ENCODE data around the gene PIK3CG.

The PIK3CG gene

DNA sequence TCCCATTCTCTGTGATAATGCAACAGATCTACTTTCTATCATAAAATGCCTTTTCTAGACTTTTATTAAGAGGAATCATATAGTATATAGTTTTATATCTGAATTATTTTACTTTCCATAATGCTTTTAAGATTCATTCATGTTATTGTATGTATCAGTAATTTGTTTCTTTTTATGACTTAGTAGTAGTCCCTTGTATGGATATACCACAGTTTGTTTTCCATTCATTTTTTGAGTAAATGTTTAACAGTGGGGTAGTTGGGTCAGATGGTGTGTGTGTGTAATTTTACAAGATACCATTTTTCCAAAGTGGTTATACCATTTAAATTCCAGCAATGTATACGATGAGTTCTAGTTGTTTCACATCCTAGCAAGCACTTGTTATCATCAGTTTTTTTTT, 10.4 kb downstream of the PIK3CG start:
- H3K4me1 ChIP-seq (ENCODE audit: control insufficient read depth, insufficient read depth, low read length): no peaks in the 10 kb centered on the region
- no peaks in the 10 kb centered on the region for H3K36me3 ChIP-seq (ENCODE audit: control insufficient read depth, insufficient read depth, low read length)
- no peak overlapping the region for H3K4me3 ChIP-seq (ENCODE audit: low read length)
- H3K9ac ChIP-seq (ENCODE audit: low read length): no peak overlapping the region
- no peaks in the 10 kb centered on the region for H3K9me3 ChIP-seq (ENCODE audit: control insufficient read depth, low read length)
- no peaks in the 10 kb centered on the region for H3K27me3 ChIP-seq (ENCODE audit: control insufficient read depth, insufficient read depth, low read length)

GRCh38 chr7:106878748-106879439, 13.8 kb downstream of the PIK3CG start:
- no peak overlapping the region for H3K9ac ChIP-seq (ENCODE audit: low read length)
- H3K4me3 ChIP-seq (ENCODE audit: low read length): no peak overlapping the region
- no peaks in the 10 kb centered on the region for H3K9me3 ChIP-seq (ENCODE audit: control insufficient read depth, low read length)
- no peaks in the 10 kb centered on the region for H3K36me3 ChIP-seq (ENCODE audit: control insufficient read depth, insufficient read depth, low read length)
- H3K4me1 ChIP-seq (ENCODE audit: control insufficient read depth, insufficient read depth, low read length): no peaks in the 10 kb centered on the region
- H3K27me3 ChIP-seq (ENCODE audit: control insufficient read depth, insufficient read depth, low read length): no peaks in the 10 kb centered on the region

GRCh38 chr7:106881984-106882383, 16.9 kb downstream of the PIK3CG start:
- H3K9ac ChIP-seq (ENCODE audit: low read length): no peak overlapping the region
- no peaks in the 10 kb centered on the region for H3K36me3 ChIP-seq (ENCODE audit: control insufficient read depth, insufficient read depth, low read length)
- H3K4me1 ChIP-seq (ENCODE audit: control insufficient read depth, insufficient read depth, low read length): no peaks in the 10 kb centered on the region
- no peak overlapping the region for H3K4me3 ChIP-seq (ENCODE audit: low read length)
- H3K27me3 ChIP-seq (ENCODE audit: control insufficient read depth, insufficient read depth, low read length): no peaks in the 10 kb centered on the region
- no peaks in the 10 kb centered on the region for H3K9me3 ChIP-seq (ENCODE audit: control insufficient read depth, low read length)

GRCh38 chr7:106883456-106884026, 18.5 kb downstream of the PIK3CG start:
- Histone ChIP-seq H3K4me1 (ENCODE audit: control insufficient read depth, insufficient read depth, low read length) (no peaks in the 10 kb centered on the region), H3K4me3 (ENCODE audit: low read length) (no peak overlapping the region), H3K27me3 (ENCODE audit: control insufficient read depth, insufficient read depth, low read length) (no peaks in the 10 kb centered on the region), H3K36me3 (ENCODE audit: control insufficient read depth, insufficient read depth, low read length) (no peaks in the 10 kb centered on the region), H3K9ac (ENCODE audit: low read length) (no peak overlapping the region), H3K9me3 (ENCODE audit: control insufficient read depth, low read length) (no peaks in the 10 kb centered on the region)

DNA sequence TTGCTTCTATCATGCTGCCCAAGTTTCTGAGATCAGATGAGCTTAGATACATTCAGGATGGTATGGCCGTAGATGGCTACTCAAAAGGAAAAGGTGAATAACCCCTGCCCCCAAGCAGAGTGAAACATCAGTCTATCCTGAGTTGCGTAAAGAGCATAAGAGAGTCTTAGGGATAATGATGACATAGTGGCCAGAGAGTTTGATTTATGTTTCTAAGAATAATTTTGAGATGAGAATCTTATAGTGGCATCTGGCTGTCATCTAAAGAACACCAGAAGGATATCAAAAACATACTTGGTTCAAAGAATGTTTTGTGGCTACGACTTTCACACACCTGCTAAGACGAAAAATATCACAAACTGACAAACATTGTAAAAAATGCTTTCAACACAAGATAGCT, 20.6 kb downstream of the PIK3CG start:
- no peak overlapping the region for H3K4me3 ChIP-seq (ENCODE audit: low read length)
- no peaks in the 10 kb centered on the region for H3K36me3 ChIP-seq (ENCODE audit: control insufficient read depth, insufficient read depth, low read length)
- no peak overlapping the region for H3K9ac ChIP-seq (ENCODE audit: low read length)
- no peaks in the 10 kb centered on the region for H3K9me3 ChIP-seq (ENCODE audit: control insufficient read depth, low read length)
- no peaks in the 10 kb centered on the region for H3K27me3 ChIP-seq (ENCODE audit: control insufficient read depth, insufficient read depth, low read length)
- H3K4me1 ChIP-seq (ENCODE audit: control insufficient read depth, insufficient read depth, low read length): no peaks in the 10 kb centered on the region

- no peaks in the 10 kb centered on the region for H3K27me3 ChIP-seq (ENCODE audit: control insufficient read depth, insufficient read depth, low read length)
- no peaks in the 10 kb centered on the region for H3K4me1 ChIP-seq (ENCODE audit: control insufficient read depth, insufficient read depth, low read length)
- H3K9me3 ChIP-seq (ENCODE audit: control insufficient read depth, low read length): no peaks in the 10 kb centered on the region
- no peak overlapping the region for H3K9ac ChIP-seq (ENCODE audit: low read length)
- H3K4me3 ChIP-seq (ENCODE audit: low read length): no peak overlapping the region
- no peaks in the 10 kb centered on the region for H3K36me3 ChIP-seq (ENCODE audit: control insufficient read depth, insufficient read depth, low read length)
Measured at GRCh38 chr7:106887421-106887820, 22.3 kb downstream of the PIK3CG start.

DNA sequence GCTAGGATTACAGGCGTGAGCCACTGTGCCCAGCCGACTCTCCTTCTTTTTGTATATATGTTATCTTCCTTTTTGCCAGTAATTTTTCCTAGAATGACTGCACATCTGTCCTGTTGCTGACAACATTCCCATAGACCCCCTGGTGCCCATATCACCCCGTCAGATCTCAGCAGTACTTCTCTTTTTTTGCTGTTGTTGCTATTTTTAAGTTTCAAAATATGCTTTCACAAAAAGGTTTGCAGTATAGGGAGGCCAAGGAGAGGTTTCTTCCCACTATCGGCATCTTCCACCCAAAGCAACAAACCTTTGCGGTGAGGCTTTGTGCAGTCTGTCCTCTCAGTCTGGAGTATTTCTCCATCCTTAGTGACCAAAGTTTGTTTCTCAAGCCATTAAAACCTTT, 23.1 kb downstream of the PIK3CG start:
- H3K4me1 ChIP-seq (ENCODE audit: control insufficient read depth, insufficient read depth, low read length): no peaks in the 10 kb centered on the region
- no peak overlapping the region for H3K4me3 ChIP-seq (ENCODE audit: low read length)
- H3K9ac ChIP-seq (ENCODE audit: low read length): no peak overlapping the region
- no peaks in the 10 kb centered on the region for H3K36me3 ChIP-seq (ENCODE audit: control insufficient read depth, insufficient read depth, low read length)
- H3K27me3 ChIP-seq (ENCODE audit: control insufficient read depth, insufficient read depth, low read length): no peaks in the 10 kb centered on the region
- no peaks in the 10 kb centered on the region for H3K9me3 ChIP-seq (ENCODE audit: control insufficient read depth, low read length)

GRCh38 chr7:106890952-106891351, 25.9 kb downstream of the PIK3CG start:
- Histone ChIP-seq H3K9me3 (ENCODE audit: control insufficient read depth, low read length) (no peaks in the 10 kb centered on the region), H3K4me1 (ENCODE audit: control insufficient read depth, insufficient read depth, low read length) (no peaks in the 10 kb centered on the region), H3K9ac (ENCODE audit: low read length) (no peak overlapping the region), H3K36me3 (ENCODE audit: control insufficient read depth, insufficient read depth, low read length) (no peaks in the 10 kb centered on the region), H3K4me3 (ENCODE audit: low read length) (no peak overlapping the region), H3K27me3 (ENCODE audit: control insufficient read depth, insufficient read depth, low read length) (no peaks in the 10 kb centered on the region)

DNA sequence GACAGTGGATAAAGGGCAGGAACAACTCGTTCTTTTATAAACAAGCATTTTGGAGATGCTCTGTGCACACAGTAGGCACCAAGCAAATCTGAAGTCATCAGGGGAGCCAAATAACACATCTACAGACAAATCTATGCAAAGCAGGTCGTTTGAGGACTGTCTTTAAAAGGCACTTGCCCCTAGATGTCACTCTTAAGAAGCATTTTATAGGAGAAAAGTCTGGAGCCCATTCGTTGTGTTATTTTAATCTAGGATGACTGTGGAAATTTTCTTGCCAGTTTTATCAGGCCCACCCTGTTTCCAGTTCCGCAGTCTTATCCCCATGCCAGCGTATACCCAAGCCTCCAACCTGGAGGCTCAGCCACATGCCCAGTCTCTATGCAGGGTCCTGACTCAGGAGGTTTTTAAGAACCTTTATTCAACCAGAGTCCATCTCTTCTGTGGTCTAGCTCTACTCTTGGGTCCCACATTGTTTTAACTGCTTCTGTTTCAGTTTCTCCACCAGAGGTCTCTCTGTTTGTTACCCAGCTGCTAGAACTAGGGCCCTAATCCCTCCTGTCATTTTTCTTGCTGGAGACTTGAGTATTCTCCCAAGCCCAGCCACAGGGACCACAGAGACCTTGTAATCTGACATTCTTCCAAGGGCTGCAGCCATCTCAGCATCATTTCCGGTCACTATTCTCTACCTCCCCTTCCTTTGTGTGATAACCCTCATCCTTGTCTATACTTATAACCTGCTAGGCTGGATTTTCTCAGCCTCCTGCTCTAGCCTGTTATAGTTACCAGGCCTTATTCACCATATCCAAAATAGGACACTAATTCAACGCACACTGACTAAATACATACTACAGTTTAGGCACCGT, 26.7 kb downstream of the PIK3CG start:
- no peak overlapping the region for H3K9ac ChIP-seq (ENCODE audit: low read length)
- H3K27me3 ChIP-seq (ENCODE audit: control insufficient read depth, insufficient read depth, low read length): no peaks in the 10 kb centered on the region
- H3K4me1 ChIP-seq (ENCODE audit: control insufficient read depth, insufficient read depth, low read length): no peaks in the 10 kb centered on the region
- H3K4me3 ChIP-seq (ENCODE audit: low read length): no peak overlapping the region
- H3K9me3 ChIP-seq (ENCODE audit: control insufficient read depth, low read length): no peaks in the 10 kb centered on the region
- H3K36me3 ChIP-seq (ENCODE audit: control insufficient read depth, insufficient read depth, low read length): no peaks in the 10 kb centered on the region

DNA sequence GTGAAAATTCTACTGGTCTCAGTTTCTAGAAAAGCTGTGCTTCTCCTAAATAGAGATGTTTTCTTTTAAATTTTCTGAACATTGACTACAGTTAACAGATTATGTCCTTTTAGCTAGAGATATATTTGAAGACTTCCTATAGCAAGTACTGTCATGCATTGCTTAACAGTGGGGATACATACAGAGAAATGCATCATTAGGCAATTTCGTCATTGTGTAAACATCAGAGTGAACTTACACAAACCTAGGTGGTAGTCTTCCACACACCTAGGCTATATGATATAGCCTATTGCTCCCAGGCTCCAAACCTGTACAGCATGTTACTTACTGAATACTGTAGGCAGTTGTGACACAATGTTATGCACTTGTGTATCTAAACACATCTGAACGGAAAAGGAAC, 28.5 kb downstream of the PIK3CG start:
- H3K4me3 ChIP-seq (ENCODE audit: low read length): no peak overlapping the region
- H3K4me1 ChIP-seq (ENCODE audit: control insufficient read depth, insufficient read depth, low read length): no peaks in the 10 kb centered on the region
- H3K27me3 ChIP-seq (ENCODE audit: control insufficient read depth, insufficient read depth, low read length): no peaks in the 10 kb centered on the region
- no peak overlapping the region for H3K9ac ChIP-seq (ENCODE audit: low read length)
- no peaks in the 10 kb centered on the region for H3K9me3 ChIP-seq (ENCODE audit: control insufficient read depth, low read length)
- H3K36me3 ChIP-seq (ENCODE audit: control insufficient read depth, insufficient read depth, low read length): no peaks in the 10 kb centered on the region

DNA sequence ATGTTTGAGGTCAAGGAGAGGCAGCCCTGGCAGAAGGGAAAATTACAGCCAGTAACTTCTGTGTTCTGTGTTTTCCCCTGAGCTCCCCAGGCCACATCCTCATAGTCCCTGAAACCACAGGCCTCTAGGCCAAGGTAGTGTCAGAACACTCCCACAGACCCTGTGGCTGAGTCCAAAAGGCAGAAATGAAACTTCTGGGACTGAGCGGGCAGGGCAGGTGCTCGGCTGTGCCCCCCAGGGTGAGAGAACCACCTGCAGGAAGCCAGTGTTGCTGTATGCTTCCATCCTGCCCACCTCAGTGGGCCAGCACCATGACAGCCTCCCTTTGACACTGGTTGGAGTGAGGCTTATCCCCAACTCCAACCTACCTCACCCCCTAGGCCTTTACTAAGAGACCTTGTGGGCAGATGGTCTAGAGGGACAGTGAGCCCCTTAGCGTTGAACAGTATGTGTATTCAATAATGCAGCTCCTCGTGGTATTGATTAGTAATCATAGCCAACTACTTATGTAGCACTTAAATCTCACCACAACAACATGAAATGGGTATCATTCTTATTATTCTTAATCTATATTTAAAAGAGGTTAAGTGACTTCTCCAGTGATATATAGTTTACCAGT, 30.3 kb downstream of the PIK3CG start:
- H3K36me3 ChIP-seq (ENCODE audit: control insufficient read depth, insufficient read depth, low read length): no peaks in the 10 kb centered on the region
- H3K4me3 ChIP-seq (ENCODE audit: low read length): no peak overlapping the region
- no peaks in the 10 kb centered on the region for H3K27me3 ChIP-seq (ENCODE audit: control insufficient read depth, insufficient read depth, low read length)
- H3K9me3 ChIP-seq (ENCODE audit: control insufficient read depth, low read length): no peaks in the 10 kb centered on the region
- H3K4me1 ChIP-seq (ENCODE audit: control insufficient read depth, insufficient read depth, low read length): no peaks in the 10 kb centered on the region
- no peak overlapping the region for H3K9ac ChIP-seq (ENCODE audit: low read length)

GRCh38 chr7:106896231-106896630, 31.1 kb downstream of the PIK3CG start:
- H3K9ac ChIP-seq (ENCODE audit: low read length): no peak overlapping the region
- no peak overlapping the region for H3K4me3 ChIP-seq (ENCODE audit: low read length)
- no peaks in the 10 kb centered on the region for H3K9me3 ChIP-seq (ENCODE audit: control insufficient read depth, low read length)
- no peaks in the 10 kb centered on the region for H3K4me1 ChIP-seq (ENCODE audit: control insufficient read depth, insufficient read depth, low read length)
- H3K27me3 ChIP-seq (ENCODE audit: control insufficient read depth, insufficient read depth, low read length): no peaks in the 10 kb centered on the region
- no peaks in the 10 kb centered on the region for H3K36me3 ChIP-seq (ENCODE audit: control insufficient read depth, insufficient read depth, low read length)
